Measurements from ENCODE around the gene SIGMAR1.

The SIGMAR1 gene

GRCh38 chr9:34633851-34634550 lies 3.6 kb downstream of the SIGMAR1 start:
- FAIRE-seq, result peak; percentile 88
- no peak for DNase-seq (ENCODE audit: extremely low spot score, insufficient read length, low read depth)

- DNase-seq (ENCODE audit: extremely low spot score, insufficient read length, low read depth), result no peak
- FAIRE-seq, result no peak
These were observed 4.4 kb downstream of the SIGMAR1 start for GRCh38 chr9:34633166-34633565.

- no peak for FAIRE-seq
- DNase-seq (ENCODE audit: extremely low spot score, insufficient read length, low read depth), result no peak
These were observed 7.0 kb downstream of the SIGMAR1 start for GRCh38 chr9:34630402-34631154.

- no peak for FAIRE-seq
- DNase-seq (ENCODE audit: extremely low spot score, insufficient read length, low read depth), result no peak
These were observed 8.1 kb downstream of the SIGMAR1 start for GRCh38 chr9:34629491-34629808.

GRCh38 chr9:34628656-34629490 lies 8.7 kb downstream of the SIGMAR1 start, which contains the start of gene ARID3C:
TSS of gene ARID3C (minus strand) at chr9:34629066. CDS start at chr9:34628014, 1,052 bp downstream.
- FAIRE-seq, result peak; percentile 5

GRCh38 chr9:34627716-34628655 lies 9.6 kb downstream of the SIGMAR1 start:
- no peak for DNase-seq (ENCODE audit: extremely low spot score, insufficient read length, low read depth)
- no peak for FAIRE-seq

More at GRCh38 chr9:34628656-34629490, 8.7 kb downstream of the SIGMAR1 start, which contains the start of gene ARID3C:
- no peak for DNase-seq (ENCODE audit: extremely low spot score, insufficient read length, low read depth)

- DNase-seq (ENCODE audit: extremely low spot score, insufficient read length, low read depth) (no peak), FAIRE-seq (no peak)
These were observed 12.5 kb downstream of the SIGMAR1 start for GRCh38 chr9:34625186-34625486.

- no peak for FAIRE-seq
These were observed 13.0 kb downstream of the SIGMAR1 start for GRCh38 chr9:34624475-34625185.

GRCh38 chr9:34623374-34624235 lies 14.0 kb downstream of the SIGMAR1 start:
- FAIRE-seq, result no peak
- no peak for DNase-seq (ENCODE audit: extremely low spot score, insufficient read length, low read depth)

More at GRCh38 chr9:34624475-34625185, 13.0 kb downstream of the SIGMAR1 start:
- DNase-seq (ENCODE audit: extremely low spot score, insufficient read length, low read depth), result no peak

GRCh38 chr9:34620061-34620994 lies 17.3 kb downstream of the SIGMAR1 start, which contains the start of gene DCTN3:
TSS of gene DCTN3 (minus strand) at chr9:34620495. CDS start at chr9:34620464, 31 bp downstream.
- peak; percentile 98 for DNase-seq (ENCODE audit: extremely low spot score, insufficient read length, low read depth)
- peak; percentile 100 for FAIRE-seq

- DNase-seq (ENCODE audit: extremely low spot score, insufficient read length, low read depth) (no peak), FAIRE-seq (no peak)
These were observed 22.5 kb downstream of the SIGMAR1 start for GRCh38 chr9:34615132-34615531.

GRCh38 chr9:34612788-34613390 lies 24.7 kb downstream of the SIGMAR1 start:
- no peak for DNase-seq (ENCODE audit: extremely low spot score, insufficient read length, low read depth)
- FAIRE-seq, result peak; percentile 76

- FAIRE-seq, result peak; percentile 82
- peak; percentile 91 for DNase-seq (ENCODE audit: extremely low spot score, insufficient read length, low read depth)
These were observed 25.5 kb downstream of the SIGMAR1 start, which contains the start of gene RPP25L for GRCh38 chr9:34611811-34612787. TSS of gene RPP25L (minus strand) at chr9:34612097. CDS start at chr9:34611296, 801 bp downstream.

- FAIRE-seq, result no peak
- no peak for DNase-seq (ENCODE audit: extremely low spot score, insufficient read length, low read depth)
These were observed 26.3 kb downstream of the SIGMAR1 start for GRCh38 chr9:34611251-34611810.

All from GM18507 (cell line).